T-helper 2 cell (primary cell): Measurements from ENCODE around the gene RAD51B.
"Not testable (repeated sequence)": the region's sequence is repeated elsewhere in the genome, so short reads cannot be mapped to it uniquely, and the experiment has no call there.

Experiments
- DNase-seq, 5 experiments: peaks; one replicate each; pipeline versions ENCODE4 v3.0.0 to v3.0.0-alpha.2; 2012 to 2022

The RAD51B gene

GRCh38 chr14:68219407-68219806 lies 399.8 kb downstream of the RAD51B start:
- DNase-seq, result no peak

GRCh38 chr14:68221046-68221445 lies 401.5 kb downstream of the RAD51B start:
- not testable (repeated sequence) for DNase-seq

GRCh38 chr14:68222154-68222553 lies 402.6 kb downstream of the RAD51B start:
- no peak for DNase-seq

GRCh38 chr14:68222726-68223125 lies 403.1 kb downstream of the RAD51B start:
- no peak for DNase-seq

GRCh38 chr14:68223631-68224030 lies 404.1 kb downstream of the RAD51B start:
- no peak for DNase-seq

- DNase-seq, result no peak
Measured at GRCh38 chr14:68225321-68225720, 405.7 kb downstream of the RAD51B start.

- DNase-seq, result no peak
Measured at GRCh38 chr14:68226523-68226922, 406.9 kb downstream of the RAD51B start.

GRCh38 chr14:68228656-68229055 lies 409.1 kb downstream of the RAD51B start:
- no peak for DNase-seq

- DNase-seq, result peak in 1 of 5 experiments; percentile 38
Measured at GRCh38 chr14:68229423-68230100, 410.0 kb downstream of the RAD51B start.

- no peak for DNase-seq
Measured at GRCh38 chr14:68230202-68230949, 410.8 kb downstream of the RAD51B start.

- no peak for DNase-seq
Measured at GRCh38 chr14:68230950-68231717, 411.6 kb downstream of the RAD51B start.

GRCh38 chr14:68231898-68232297 lies 412.3 kb downstream of the RAD51B start:
- no peak for DNase-seq

GRCh38 chr14:68232300-68233055 lies 412.9 kb downstream of the RAD51B start:
- DNase-seq, result peak in 1 of 5 experiments; percentile 63

- DNase-seq, result no peak
Measured at GRCh38 chr14:68233101-68233784, 413.7 kb downstream of the RAD51B start.

GRCh38 chr14:68234101-68234905 lies 414.7 kb downstream of the RAD51B start:
- no peak for DNase-seq

GRCh38 chr14:68235011-68235410 lies 415.4 kb downstream of the RAD51B start:
- no peak for DNase-seq

GRCh38 chr14:68236582-68237458 lies 417.2 kb downstream of the RAD51B start:
- no peak for DNase-seq

GRCh38 chr14:68238551-68238950 lies 419.0 kb downstream of the RAD51B start:
- no peak for DNase-seq

GRCh38 chr14:68238976-68239375 lies 419.4 kb downstream of the RAD51B start:
- no peak for DNase-seq
